DND-41 (cell line): Measurements from ENCODE around the gene ARMC7.
"Not testable (repeated sequence)": the region's sequence is repeated elsewhere in the genome, so short reads cannot be mapped to it uniquely, and the experiment has no call there.

ENCODE experiments used
- CTCF ChIP-seq: IDR thresholded peaks from 2 replicates; pipeline ENCODE4 v1.5.1; 2012; ENCODE audit warnings: borderline replicate concordance, low read length, moderate library complexity, mild to moderate bottlenecking; ENCODE audit not compliant: poor library complexity, severe bottlenecking; ENCODE audit errors: extremely low read depth
- EZH2 ChIP-seq: IDR thresholded peaks from 3 replicates; pipeline ENCODE4 v1.6.1; 2012; ENCODE audit warnings: borderline replicate concordance, low read depth, mild to moderate bottlenecking, moderate library complexity, low read length, inconsistent platforms; ENCODE audit not compliant: severe bottlenecking

GRCh38 chr17:75133607-75134347, 24.0 kb downstream of the ARMC7 start:
- not testable (repeated sequence) for TF ChIP-seq CTCF, EZH2
